Smooth muscle cell (in vitro differentiated cells): ENCODE results near the gene MLPH. TPM values are rescaled to one million over a fixed set of nuclear protein-coding genes. Genes with fewer than 3 reads are reported as not detected.

Source experiments
- DNase-seq: peaks from one replicate; lab custom pipeline; 2025; ENCODE audit not compliant: unreplicated experiment; lab: John Stamatoyannopoulos, UW
- H2AFZ ChIP-seq: fragments of 200-600 bp; sonication (generic); 2 replicates; pipeline ENCODE4 v1.6.0; 2016; ENCODE audit warnings: antibody characterized with exemption, low read depth, mild to moderate bottlenecking
- H3F3A ChIP-seq: fragments of 200-600 bp; sonication (generic); 2 replicates; pipeline ENCODE4 v1.6.0; 2017; ENCODE audit warnings: antibody characterized with exemption, low read depth
- H3K27ac ChIP-seq: fragments of 200-600 bp; sonication (generic); 2 replicates; pipeline ENCODE4 v1.5.1; 2016; ENCODE audit warnings: low read depth, mild to moderate bottlenecking
- H3K27me3 ChIP-seq: fragments of 200-600 bp; sonication (generic); 2 replicates; pipeline ENCODE4 v1.6.1; 2016; ENCODE audit warnings: low read depth, mild to moderate bottlenecking
- H3K36me3 ChIP-seq: fragments of 200-600 bp; sonication (generic); 2 replicates; pipeline ENCODE4 v1.5.1; 2016; ENCODE audit warnings: low read depth
- H3K4me1 ChIP-seq: fragments of 200-600 bp; sonication (generic); 2 replicates; pipeline ENCODE4 v1.5.1; 2016; ENCODE audit warnings: low read depth
- H3K4me2 ChIP-seq: fragments of 200-600 bp; sonication (generic); 2 replicates; pipeline ENCODE4 v1.6.0; 2016; ENCODE audit warnings: mild to moderate bottlenecking
- H3K4me3 ChIP-seq: fragments of 200-600 bp; sonication (generic); 2 replicates; pipeline ENCODE4 v1.5.1; 2016; ENCODE audit warnings: mild to moderate bottlenecking
- H3K79me2 ChIP-seq: fragments of 200-600 bp; sonication (generic); 2 replicates; pipeline ENCODE4 v1.6.0; 2016; ENCODE audit warnings: low read depth, mild to moderate bottlenecking
- H3K9ac ChIP-seq: fragments of 200-600 bp; sonication (generic); 2 replicates; pipeline ENCODE4 v1.6.0; 2016; ENCODE audit warnings: low read depth
- H3K9me3 ChIP-seq: fragments of 200-600 bp; sonication (generic); replicated peaks from 2 replicates; pipeline ENCODE4 v1.5.1; 2016; ENCODE audit warnings: low read depth
- H4K20me1 ChIP-seq: fragments of 200-600 bp; sonication (generic); 2 replicates; pipeline ENCODE4 v1.6.0; 2016; ENCODE audit warnings: low read depth
- WGBS: methylation state at CpG from one replicate; pipeline ENCODE4 v1.1.7; 2016; ENCODE audit warnings: low lambda C conversion rate; 5-methylcytosine and 5-hydroxymethylcytosine counted together
- polyA plus RNA-seq: library from polyadenylated mRNA; unstranded; fragments of >200 nt; fragmentation: Nextera tagmentation; extraction: Ambion mirVana; gene quantifications from 2 replicates; pipeline ENCODE4 v1.2.1, GENCODE V29; 2016
- total RNA-seq: library from RNA; depleted of rRNA; stranded (reverse); fragments of >200 nt; gene quantifications from 2 replicates; pipeline ENCODE4 v1.2.3, GENCODE V29; 2014
- TF ChIP-seq, protein P1 (sequence below): fragments of 200-600 bp; sonication (generic); IDR thresholded peaks from 2 replicates; pipeline ENCODE4 v1.5.1; 2017; ENCODE audit warnings: borderline replicate concordance, mild to moderate bottlenecking, antibody characterized with exemption; ENCODE audit not compliant: insufficient read depth, poor library complexity, severe bottlenecking

MLPH gene
- total and polyA plus RNA-seq, 2 experiments from 2014 or later = 32.8 to 36.4 TPM

DNA sequence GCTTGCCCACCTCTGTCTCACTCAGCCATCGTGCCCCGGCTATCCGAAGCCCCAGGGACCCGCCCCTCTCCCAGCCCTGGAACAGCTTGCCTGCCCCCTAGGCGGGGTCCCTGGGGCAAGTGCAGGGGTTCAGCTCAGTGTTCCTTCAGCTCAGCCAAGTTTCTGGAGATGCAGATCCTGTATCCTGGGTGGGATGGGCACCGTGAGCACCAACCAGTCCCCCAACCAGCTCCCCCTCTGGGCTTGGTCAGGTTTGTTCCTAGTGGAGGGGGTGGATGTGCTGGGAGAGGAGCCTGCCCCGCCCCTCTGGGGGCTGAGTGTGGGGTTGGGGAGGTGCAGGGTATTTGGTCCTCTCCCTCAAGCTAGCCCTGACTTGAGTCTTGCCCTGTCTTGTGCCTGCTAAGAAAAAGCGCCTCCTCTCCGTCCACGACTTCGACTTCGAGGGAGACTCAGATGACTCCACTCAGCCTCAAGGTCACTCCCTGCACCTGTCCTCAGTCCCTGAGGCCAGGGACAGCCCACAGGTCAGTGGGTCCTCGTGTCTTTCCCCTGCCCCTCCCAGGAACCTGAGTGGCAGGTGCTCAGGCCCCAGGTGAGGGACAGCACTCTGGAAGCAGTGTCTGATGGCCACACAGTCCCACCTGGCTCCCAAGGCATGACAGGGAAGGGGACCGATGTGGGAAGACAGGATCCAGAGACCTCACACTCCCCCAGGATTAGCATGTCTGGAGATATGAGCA, 32.6 kb downstream of the MLPH start:
- no peak overlapping the region for H2AFZ ChIP-seq
- no peaks in the 10 kb centered on the region for H3K36me3 ChIP-seq
- no peak overlapping the region for H3K27ac ChIP-seq
- no peak overlapping the region for H3K4me3 ChIP-seq
- 90% methylated on average over 13 of the region's 14 CpGs for WGBS
- no peak overlapping the region for H3K4me2 ChIP-seq
- H4K20me1 ChIP-seq = no peaks in the 10 kb centered on the region
- no peaks in the 10 kb centered on the region for H3K27me3 ChIP-seq
- no peak for DNase-seq
- no peaks in the 10 kb centered on the region for H3F3A ChIP-seq
- H3K9me3 ChIP-seq = no peaks in the 10 kb centered on the region
- H3K79me2 ChIP-seq = no peaks in the 10 kb centered on the region
- no peaks in the 10 kb centered on the region for H3K4me1 ChIP-seq
- no peak overlapping the region for H3K9ac ChIP-seq
- TF ChIP-seq, protein P1, sequence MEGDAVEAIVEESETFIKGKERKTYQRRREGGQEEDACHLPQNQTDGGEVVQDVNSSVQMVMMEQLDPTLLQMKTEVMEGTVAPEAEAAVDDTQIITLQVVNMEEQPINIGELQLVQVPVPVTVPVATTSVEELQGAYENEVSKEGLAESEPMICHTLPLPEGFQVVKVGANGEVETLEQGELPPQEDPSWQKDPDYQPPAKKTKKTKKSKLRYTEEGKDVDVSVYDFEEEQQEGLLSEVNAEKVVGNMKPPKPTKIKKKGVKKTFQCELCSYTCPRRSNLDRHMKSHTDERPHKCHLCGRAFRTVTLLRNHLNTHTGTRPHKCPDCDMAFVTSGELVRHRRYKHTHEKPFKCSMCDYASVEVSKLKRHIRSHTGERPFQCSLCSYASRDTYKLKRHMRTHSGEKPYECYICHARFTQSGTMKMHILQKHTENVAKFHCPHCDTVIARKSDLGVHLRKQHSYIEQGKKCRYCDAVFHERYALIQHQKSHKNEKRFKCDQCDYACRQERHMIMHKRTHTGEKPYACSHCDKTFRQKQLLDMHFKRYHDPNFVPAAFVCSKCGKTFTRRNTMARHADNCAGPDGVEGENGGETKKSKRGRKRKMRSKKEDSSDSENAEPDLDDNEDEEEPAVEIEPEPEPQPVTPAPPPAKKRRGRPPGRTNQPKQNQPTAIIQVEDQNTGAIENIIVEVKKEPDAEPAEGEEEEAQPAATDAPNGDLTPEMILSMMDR = no peak

DNA sequence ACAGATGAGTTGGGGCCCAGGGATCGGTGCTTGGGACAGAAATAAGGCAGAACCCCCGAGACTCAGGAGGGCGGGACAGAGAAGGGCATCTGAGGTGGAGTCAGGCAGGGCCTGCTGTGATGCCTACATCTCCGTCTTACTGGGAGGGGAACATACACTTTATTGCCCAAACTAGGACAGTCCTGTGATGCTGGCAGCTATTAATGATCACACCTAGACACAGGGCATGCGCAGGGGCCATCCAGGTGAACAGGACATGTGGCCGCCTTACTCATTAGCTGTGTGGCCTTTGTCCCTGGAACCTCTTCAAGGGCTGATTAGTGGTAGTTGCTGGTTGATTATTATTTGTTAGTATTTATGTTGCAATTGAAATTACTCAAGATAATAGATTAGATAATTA, 33.2 kb downstream of the MLPH start:
- no peaks in the 10 kb centered on the region for H3K79me2 ChIP-seq
- no peak overlapping the region for H3K4me2 ChIP-seq
- H3F3A ChIP-seq = no peaks in the 10 kb centered on the region
- H3K4me3 ChIP-seq = no peak overlapping the region
- H2AFZ ChIP-seq = no peak overlapping the region
- TF ChIP-seq, protein P1 = no peak
- no peaks in the 10 kb centered on the region for H3K27me3 ChIP-seq
- H3K36me3 ChIP-seq = no peaks in the 10 kb centered on the region
- H3K27ac ChIP-seq = no peak overlapping the region
- WGBS = 94% methylated on average over 6 of the region's 6 CpGs
- no peaks in the 10 kb centered on the region for H3K4me1 ChIP-seq
- H3K9ac ChIP-seq = no peak overlapping the region
- no peak for DNase-seq
- H3K9me3 ChIP-seq = no peaks in the 10 kb centered on the region
- no peaks in the 10 kb centered on the region for H4K20me1 ChIP-seq

- no peak overlapping the region for H3K9ac ChIP-seq
- no peaks in the 10 kb centered on the region for H3F3A ChIP-seq
- no peak for DNase-seq
- TF ChIP-seq, protein P1 = no peak
- H2AFZ ChIP-seq = no peak overlapping the region
- no peak overlapping the region for H3K27ac ChIP-seq
- no peaks in the 10 kb centered on the region for H3K79me2 ChIP-seq
- 80% methylated on average over 6 of the region's 6 CpGs for WGBS
- no peak overlapping the region for H3K4me2 ChIP-seq
- H4K20me1 ChIP-seq = no peaks in the 10 kb centered on the region
- H3K4me1 ChIP-seq = no peaks in the 10 kb centered on the region
- H3K9me3 ChIP-seq = no peaks in the 10 kb centered on the region
- peaks cover 4% of the 10 kb centered on the region for H3K36me3 ChIP-seq
- H3K4me3 ChIP-seq = no peak overlapping the region
- H3K27me3 ChIP-seq = no peaks in the 10 kb centered on the region
Observed at GRCh38 chr2:237524631-237525030, 37.6 kb downstream of the MLPH start.
